Right renal cortex interstitium (tissue), 3 donors: ENCODE results near the gene PPY. TPM values are rescaled to one million over a fixed set of nuclear protein-coding genes. Genes with fewer than 3 reads are reported as not detected.
A peak's percentile ranks its signal among the peaks of the same experiment; 100 is the strongest.
"Not testable (repeated sequence)": the region's sequence is repeated elsewhere in the genome, so short reads cannot be mapped to it uniquely, and the experiment has no call there.

Source experiments
- DNase-seq, 3 donors: peaks; one replicate each; pipeline ENCODE4 v3.0.0-alpha.2; 2013; ENCODE audit warnings: low read depth in 3 of 3, low spot score in 2 of 3
- polyA plus RNA-seq, 3 donors: library from polyadenylated mRNA; unstranded; fragments of 120-200 nt; gene quantifications; one replicate each; pipeline ENCODE4 v1.2.1, GENCODE V29; 2013; ENCODE audit not compliant: insufficient read length in 3 of 3

PPY gene
- polyA plus RNA-seq, 3 donors = 0.60 TPM; not detected in 2

DNA sequence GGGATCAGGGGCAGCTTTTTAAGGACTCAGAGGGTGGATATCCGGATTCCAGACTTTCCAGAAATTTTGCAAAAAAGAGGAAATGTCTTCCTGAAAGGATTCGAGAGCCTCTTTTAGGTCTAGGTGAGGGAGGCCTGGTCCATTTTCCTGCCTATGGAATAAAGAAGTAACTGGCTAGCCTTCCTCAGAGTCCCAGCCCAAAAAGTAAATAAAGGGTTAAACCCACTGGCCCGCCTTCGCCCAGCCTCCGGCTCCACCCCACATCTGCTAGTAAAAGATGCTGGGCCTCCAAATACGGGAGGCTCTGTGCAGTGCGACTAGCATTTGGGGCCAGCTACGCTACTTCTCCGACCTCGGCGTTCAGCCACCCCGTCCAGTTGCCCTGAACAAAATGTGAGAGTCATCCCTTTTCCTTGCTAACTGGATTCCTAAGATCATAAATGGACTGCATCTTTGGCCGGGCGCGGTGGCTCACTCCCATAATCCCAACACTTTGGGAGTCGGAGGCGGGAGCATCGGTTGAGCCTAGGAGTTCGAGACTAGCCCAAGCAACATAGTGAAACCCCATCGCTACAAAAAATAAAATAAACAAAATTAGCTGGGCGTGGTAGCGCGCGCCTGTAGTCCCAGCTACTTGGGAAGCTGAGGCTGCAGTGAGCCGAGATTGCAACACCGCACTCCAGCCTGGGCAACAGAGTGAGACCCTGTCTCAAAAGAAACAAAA lies 34.1 kb downstream of the PPY start:
- no peak for DNase-seq

DNA sequence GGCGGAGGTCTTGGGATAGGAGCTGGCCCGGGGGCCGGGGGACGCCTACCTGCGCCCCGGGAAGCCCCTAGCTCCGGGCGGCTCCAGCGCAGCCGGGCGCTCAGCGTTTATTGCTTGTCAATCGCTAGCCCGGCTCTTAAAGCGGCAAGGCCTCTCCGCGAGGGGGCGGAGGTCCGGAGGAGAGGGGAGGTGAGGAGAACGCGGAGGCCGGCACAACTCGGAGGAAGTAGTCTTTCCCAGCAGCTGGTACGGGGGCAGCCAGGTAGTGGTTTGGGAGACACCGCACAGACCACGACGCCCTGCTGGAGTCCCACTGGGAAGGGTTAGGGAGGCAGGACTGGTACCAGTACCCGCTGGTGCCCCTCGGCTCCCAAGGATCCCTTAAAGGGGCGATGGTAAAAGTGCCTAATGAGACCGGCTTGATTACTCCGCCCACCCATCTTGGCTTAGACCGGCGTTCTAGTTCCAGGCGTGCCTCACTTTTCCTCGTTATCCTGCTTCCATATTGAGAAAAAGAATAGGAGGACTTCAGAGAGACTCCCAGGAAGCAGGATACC lies 34.8 kb downstream of the PPY start, which contains the start of gene MPP2:
MPP2 (minus strand) TSS at position 112 of the 557 bp plus-strand sequence. CDS start 3,076 bp downstream, outside the sequence.
- peak in 2 of 3 donors; percentile 79 to 83 for DNase-seq

DNA sequence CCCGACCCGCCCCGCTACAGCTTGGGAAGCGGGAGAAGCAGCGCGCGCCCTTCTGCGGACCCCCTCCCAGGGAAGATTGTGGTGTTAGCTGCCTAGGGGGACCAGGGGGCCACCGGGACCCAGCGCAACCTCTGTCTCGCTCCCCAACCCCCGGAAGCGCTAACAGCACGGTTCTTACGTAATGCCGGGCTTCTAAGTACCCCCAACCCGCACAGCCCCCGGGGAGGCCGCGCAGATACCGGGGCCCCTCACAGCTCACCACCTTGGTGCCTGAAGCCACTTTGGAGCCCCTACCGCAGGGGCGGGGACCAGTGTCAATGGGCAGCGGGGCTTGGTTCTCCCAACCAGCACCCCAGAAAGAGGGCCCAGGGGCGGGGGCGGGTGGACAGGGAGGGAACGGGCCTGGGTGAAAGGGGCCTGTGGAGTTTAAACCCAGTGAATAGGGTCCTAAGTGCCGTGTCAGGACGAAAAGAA lies 35.3 kb downstream of the PPY start:
- no peak for DNase-seq

DNA sequence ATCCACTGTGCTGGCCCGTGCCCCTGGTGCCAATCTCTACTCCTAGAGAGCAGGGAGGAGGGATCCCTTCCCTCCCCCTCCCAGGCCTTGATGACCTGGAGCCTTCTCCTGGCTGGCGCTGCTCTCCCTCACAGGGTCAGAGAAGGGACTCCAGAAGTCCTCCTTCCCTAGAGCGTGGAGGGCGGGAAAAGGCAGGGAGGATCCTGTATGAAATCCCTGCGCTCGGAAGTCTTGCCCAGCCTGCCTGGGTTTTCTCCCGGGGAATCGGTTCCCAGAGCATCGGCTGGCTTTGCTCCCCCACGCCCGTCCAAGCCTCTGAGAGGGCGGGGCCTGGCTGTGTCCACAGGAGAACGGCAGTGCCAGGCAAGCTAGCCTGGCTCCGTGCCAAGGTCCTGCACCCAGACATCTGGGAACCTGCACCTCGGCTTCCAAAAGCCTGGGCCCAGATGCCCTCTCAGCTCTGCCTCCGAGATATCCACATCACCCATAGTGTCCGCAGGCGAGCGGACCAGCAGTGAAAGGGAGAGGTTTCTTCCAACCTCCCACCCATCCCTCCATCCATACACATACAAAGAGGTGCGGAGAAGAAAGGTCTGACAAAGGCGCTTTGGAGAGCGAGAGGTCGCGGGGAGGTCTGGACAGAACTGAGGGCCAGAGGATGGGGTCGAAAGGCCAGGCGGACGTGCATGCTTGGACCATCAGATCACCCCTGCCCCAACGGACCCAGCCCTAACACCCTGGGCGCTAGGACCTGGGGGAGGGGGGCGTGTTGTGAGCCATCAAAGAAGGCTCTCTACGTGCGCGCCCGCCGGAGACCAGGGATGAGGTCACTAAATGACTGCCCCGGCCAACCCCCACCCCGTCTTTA lies 36.1 kb downstream of the PPY start:
- DNase-seq = peak in 1 of 3 donors; percentile 70

DNA sequence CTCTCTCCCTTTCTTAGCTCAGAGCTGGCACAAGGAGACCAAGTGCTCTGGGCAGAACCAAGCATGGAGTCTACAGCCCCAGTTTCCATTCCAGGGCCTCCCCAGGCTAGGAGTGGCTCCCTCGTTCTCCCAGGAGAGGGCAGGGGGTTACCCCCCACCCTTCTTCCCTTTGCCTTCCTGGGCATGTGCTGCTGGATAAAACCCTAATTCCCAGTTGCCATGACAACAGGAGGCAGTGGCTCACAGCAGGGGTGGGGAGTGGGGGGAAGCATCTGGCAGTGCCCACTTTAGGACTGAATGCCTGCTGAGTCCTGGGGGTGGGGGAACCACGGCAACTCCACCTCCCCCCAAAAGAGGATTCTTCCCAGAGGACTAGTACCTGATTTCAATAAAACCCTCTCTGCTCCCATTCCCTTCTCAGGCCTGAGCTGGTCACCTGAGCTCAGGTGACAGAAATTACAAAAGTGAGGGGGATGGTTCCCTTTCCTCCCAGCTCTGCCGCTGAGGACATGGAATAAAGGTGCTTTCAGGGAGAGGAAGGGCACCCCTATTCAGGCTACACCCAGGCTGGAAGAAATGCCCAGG lies 36.8 kb downstream of the PPY start:
- DNase-seq = no peak

DNA sequence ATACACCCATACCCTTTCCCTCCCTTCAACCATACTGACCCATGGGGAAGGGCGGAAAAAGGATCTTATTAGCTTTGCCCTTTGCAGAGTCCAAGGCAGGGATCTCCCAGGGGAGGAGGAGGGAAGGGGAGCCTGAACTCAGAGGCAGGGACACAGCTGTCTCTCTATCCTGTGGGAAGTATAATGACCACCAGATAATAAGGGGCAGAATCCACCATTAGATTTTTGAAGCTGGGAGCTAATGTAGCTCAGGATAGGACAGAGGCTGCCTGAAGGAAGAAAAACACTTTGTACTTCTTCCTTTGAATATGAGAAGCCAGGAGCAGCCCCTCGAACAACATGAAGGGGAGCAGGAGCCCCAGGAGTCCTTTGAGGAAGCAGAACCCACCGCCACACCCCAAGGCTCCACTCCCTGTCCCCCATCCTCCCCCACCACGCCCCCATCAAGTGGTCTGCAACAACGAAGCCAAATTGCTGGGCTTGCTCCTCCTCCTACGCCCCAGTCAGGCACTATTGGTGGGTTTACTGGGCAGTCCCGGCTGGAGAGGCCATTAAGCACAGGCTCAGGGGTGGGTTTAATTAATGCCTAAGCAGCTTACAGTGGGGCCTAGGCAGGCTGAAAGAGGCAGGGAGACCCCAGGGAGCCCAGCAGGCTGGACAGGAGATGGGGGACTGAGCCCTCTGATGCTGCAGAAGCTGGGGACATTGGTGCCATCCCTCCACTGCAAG lies 40.3 kb downstream of the PPY start:
- no peak for DNase-seq

DNA sequence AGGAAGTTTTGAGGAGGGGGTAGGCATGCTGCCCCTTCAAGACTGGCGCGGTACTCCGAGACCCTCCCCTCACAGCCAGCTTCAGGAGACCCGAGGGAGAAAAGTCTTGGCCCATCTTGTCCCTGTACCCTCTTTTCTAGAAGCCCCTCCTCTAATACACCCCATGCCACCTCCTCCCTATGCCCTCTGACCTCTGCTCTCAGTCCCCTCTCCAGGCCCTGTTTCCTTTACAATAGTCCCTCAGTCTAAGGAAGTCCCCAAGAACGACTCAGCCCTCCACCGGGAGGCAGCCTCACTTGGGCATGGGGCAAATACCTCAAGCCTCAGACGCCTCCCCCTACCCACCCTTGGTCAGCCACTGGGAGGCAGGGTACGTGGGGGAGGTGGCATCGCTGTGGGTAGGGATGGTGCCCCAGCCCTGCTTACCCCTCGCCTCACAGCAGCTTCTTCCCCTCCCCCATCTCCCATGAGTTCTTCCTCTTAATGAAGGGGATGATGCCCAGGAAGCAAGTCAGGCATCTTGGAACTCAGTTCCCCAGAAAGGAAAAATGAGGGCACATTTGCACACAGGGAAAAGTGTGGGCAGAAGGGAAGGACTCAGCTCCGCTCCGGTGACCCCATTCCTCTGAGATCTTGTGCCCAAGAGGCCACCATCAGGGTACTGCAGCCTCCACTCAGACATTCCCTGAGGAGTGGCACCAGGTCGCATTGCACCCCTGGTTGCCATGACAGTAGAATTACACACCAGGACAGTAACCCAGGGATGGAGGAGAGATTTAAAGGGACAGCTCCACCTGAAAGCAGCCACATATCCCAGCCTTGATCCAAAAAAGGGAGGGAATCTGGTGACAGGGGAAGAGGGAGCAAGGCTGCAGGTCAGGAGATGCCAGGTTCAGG lies 41.2 kb downstream of the PPY start:
- no peak for DNase-seq

DNA sequence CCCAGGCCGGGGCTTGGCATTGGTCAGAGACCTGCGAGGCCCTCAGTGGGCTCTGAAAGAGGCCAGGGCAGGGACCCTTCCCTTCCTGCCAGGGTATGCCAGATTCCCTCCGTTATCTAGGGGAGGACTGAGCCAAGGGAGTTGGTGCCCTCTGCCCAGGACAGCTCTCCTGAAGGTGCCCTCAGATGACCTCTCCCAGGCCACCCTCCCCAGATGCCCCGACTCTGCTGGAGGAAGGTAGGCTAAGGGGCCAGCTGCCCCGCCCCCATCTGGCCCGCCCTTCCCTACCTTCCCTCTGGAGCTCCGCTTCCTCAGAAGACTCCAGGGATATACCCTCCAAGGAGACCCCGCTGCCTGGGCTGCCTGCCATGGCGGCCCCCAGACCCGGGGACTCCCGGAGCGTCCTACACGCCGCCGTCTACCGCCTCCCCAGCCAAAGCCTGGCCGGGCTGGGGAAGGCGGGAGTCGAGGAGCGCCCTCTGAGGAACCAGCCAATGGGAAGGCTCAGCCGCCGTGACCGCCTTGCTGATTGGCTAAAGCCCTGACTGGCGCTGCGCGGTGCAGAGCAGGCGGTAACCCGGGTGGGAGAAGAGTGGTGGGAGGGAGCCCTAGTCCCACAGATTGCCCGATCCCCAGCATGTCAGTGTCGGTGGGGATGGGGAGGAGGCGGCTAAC lies 42.0 kb downstream of the PPY start:
- DNase-seq = peak in 1 of 3 donors; percentile 79

DNA sequence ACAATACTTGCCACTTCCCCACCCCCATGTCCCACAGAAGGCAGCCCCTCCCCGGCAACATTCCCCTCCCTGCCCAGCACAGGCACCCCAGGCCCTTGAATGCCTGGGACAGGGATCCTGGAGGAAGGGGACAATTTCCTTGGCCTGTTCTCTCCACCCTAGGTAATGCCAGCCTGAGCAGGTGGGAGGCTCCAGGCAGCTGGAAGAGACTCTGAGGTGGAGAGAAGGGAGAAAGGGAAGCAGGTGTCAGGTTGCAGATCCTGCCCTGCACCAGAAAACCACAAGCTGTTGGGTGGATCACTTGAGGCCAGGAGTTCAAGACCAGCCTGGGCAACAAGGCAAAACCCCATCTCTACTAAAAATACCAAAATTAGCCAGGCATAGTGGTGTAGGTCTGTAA lies 43.8 kb downstream of the PPY start:
- no peak for DNase-seq

DNA sequence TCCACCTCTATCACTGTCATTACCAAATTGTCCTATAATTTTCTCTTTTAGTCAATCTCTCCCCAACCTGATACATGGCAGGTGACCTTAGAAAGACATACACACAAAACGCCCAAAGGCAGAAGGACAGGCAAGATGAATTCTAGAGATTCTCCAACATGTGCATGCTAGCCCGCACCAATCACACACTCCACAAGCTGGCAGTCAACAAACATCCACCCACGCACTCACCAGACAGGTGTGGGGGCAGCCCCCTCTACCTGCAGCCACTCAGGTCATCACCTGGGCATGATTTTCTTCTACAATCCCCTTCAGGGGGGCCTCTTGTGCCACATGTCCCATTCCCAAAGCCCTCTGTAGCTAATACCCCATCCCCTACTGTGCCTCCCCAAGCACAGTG lies 44.4 kb downstream of the PPY start:
- DNase-seq = no peak

DNA sequence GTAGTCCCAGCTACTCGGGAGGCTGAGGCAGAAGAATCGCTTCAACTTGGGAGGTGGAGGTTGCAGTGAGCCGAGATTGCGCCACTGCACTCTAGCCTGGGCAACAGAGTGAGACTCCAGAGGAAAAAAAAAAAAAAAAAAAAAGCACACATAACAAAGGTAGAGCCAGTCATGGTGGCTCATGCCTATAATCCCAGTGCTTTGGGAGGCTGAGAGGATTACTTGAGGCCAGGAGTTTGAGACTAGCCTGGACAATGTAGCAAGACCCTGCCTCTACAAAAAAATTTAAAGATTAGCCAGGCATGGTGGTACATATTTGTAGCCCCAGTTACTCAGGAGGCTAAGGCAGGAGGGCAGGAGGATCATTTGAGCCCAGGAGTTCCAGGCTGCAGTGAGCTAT lies 47.8 kb downstream of the PPY start:
- DNase-seq = not testable (repeated sequence)

DNA sequence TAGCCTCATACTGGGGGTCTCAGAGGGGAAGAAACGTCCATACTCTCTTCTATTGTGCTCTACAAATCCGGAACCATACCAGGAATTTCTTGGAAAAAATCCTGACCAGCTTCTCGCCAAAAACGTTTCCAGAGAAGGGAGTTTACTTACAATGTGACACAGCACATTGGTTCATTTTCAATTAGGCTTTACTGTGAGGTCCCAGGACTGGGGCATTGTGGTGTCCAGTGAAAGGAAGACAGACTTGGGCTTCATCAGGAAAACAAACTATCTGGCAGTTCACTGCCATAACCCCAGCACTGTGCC lies 49.7 kb downstream of the PPY start:
- no peak for DNase-seq

DNA sequence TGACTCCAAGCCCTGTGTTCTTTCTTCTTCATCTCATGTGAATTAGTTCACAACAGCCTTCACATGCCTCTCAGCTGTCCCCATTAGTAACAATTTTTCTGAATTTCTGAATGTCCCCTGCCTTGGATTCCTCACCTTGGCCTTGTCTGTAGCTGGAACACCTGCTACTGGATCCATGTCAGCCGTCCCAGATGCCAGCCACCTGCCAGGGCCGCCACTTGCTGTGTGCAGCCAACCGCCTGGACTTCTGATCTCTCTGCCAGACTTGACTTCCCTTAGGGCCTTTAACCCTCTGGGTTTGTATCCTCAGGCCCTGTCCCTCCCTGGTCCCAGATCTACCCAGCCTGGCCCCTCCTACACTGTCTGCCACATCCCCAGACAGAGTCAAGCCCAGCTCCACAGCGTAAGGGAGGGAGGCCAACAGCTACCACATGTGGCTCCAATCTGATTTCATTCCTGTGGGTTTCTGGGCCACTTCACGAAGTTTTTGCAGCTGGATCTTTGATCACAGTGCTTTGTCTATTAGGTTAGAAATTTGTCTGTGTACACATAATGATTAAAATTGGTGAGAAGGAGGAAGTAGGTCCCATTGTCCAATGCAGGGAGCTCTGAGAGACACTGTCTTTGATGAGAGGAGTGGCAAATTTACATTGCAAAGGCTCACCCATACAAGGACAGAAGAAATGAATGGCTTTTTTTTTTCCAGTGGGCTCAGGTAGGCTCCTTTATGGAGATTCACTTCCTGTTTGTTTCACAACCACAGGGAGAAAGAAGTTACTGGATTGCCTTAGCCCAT lies 50.2 kb downstream of the PPY start:
- no peak for DNase-seq

Other genes starting within 250 kb of the PPY start
- 10 to 100 TPM; 51.9 to 58.0 (median 57.2) TPM for gene SOST, start 183.7 kb downstream of the PPY start, polyA plus RNA-seq
- 10 to 100 TPM; 58.9 to 65.0 (median 60.8) TPM for gene DUSP3, start 163.5 kb downstream of the PPY start, polyA plus RNA-seq
- gene CFAP97D1, start 162.0 kb downstream of the PPY start, polyA plus RNA-seq = under 1 TPM; 0.04 to 0.19 (median 0.07) TPM
- gene MPP3, start 109.3 kb downstream of the PPY start, polyA plus RNA-seq = 1 to 10 TPM; 6.3 to 8.0 (median 6.7) TPM
- gene CD300LG, start 95.3 kb downstream of the PPY start, polyA plus RNA-seq = 1 to 10 TPM in 1 of 3 donors, under 1 TPM in 2; 0.93 to 1.4 (median 0.94) TPM
- gene MPP2, start 34.9 kb downstream of the PPY start, polyA plus RNA-seq = 1 to 10 TPM; 5.6 to 5.9 (median 5.8) TPM
- under 1 TPM in 2 of 3 donors, not detected in 1; 0.26 to 0.28 TPM for gene PYY, start 11.5 kb upstream of the PPY start, polyA plus RNA-seq
- gene NAGS, start 62.1 kb upstream of the PPY start, polyA plus RNA-seq = 1 to 10 TPM; 2.2 to 3.2 (median 3.0) TPM
- gene TMEM101, start 72.5 kb upstream of the PPY start, polyA plus RNA-seq = 10 to 100 TPM; 38.7 to 40.4 (median 40.0) TPM
- 10 to 100 TPM; 40.5 to 44.3 (median 41.0) TPM for gene LSM12, start 124.2 kb upstream of the PPY start, polyA plus RNA-seq
- 10 to 100 TPM; 69.5 to 78.6 (median 76.1) TPM for gene G6PC3, start 128.3 kb upstream of the PPY start, polyA plus RNA-seq
- 10 to 100 TPM; 41.9 to 54.6 (median 43.4) TPM for gene HDAC5, start 181.2 kb upstream of the PPY start, polyA plus RNA-seq
- gene HROB, start 199.5 kb upstream of the PPY start, polyA plus RNA-seq = 1 to 10 TPM; 3.7 to 4.1 (median 3.7) TPM
- gene ASB16, start 228.2 kb upstream of the PPY start, polyA plus RNA-seq = 1 to 10 TPM; 1.2 to 1.8 (median 1.6) TPM
- 10 to 100 TPM; 39.0 to 43.6 (median 42.9) TPM for gene TMUB2, start 244.5 kb upstream of the PPY start, polyA plus RNA-seq